ENCODE measurements around the gene CYBB.
"Not testable (repeated sequence)": the region's sequence is repeated elsewhere in the genome, so short reads cannot be mapped to it uniquely, and the experiment has no call there.

Gene CYBB

GRCh38 chrX:37779857-37780256 is at the start of gene CYBB:
CYBB (plus strand) TSS chrX:37780059; CDS start chrX:37780078, 19 bp downstream.
- DNase-seq (ENCODE audit: low read depth in 2 of 2), result no peak

- peak; percentile 38 to 61 for DNase-seq (ENCODE audit: low read depth in 2 of 2)
Measured at GRCh38 chrX:37745354-37745753, 34.5 kb upstream of the CYBB start.

- DNase-seq (ENCODE audit: low read depth in 2 of 2), result no peak
Measured at GRCh38 chrX:37745835-37746217, 34.0 kb upstream of the CYBB start.

GRCh38 chrX:37746218-37746941 is 33.5 kb upstream of the CYBB start:
- DNase-seq (ENCODE audit: low read depth in 2 of 2), result peak in 1 of 2 experiments; percentile 3

DNA sequence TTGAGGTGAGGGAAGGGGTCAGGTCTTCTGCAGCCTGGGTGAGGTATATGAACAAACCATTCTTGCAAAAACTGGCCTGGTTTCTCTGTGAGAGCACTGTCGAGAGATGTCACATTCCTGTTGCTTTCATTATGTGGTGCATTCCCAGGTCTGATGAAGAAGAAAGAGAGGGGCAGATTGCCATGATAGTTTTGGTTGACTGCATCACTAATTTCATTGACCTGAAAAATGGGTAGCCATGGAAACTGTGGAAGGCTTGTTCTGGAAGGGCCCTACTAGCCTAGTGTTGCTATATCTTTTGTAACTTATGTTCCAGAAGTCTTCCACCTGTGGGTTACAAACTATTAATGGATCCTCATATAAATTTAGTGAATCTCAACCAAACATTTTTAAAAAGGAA is 32.9 kb upstream of the CYBB start:
- DNase-seq (ENCODE audit: low read depth in 2 of 2), result no peak

GRCh38 chrX:37752281-37752680 is 27.6 kb upstream of the CYBB start:
- no peak for DNase-seq (ENCODE audit: low read depth in 2 of 2)

- DNase-seq (ENCODE audit: low read depth in 2 of 2), result no peak
Measured at GRCh38 chrX:37752936-37753335, 26.9 kb upstream of the CYBB start.

DNA sequence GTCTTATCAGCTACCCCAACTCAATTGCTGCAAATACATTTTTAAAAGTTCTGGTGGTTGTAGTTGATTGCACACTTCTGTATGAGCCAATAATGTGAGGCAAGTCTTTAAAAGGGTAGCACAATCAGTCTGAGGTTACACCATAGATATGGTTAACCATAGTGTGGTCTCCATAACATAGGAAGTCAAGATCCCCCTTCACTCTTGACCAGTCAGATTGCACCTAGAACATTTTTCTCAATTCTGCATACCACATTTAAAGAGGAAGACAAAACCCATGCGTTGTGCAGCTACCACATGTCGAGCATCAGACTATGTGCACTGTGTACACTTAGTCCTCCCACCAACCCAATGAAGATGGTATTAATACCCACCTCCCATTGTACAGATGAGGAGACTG is 26.5 kb upstream of the CYBB start:
- DNase-seq (ENCODE audit: low read depth in 2 of 2), result no peak

DNA sequence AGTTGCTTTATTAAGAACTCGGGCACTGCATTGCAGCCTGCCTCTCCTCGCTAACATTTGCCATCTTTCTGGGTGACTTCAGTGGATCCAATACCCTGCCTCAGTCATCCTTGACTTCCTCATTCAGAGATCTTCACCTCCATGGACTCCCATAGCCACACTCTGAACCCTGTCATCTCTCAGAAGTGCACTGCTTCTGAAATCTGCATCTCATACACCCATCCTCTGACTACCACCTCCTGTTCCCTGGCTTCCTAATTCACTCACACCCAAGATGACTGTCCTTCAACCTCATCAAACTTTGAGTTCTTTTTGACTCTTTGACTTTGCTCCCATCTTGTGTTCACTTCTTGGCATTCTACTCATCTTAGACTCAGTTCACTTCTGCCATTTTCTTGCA is 25.3 kb upstream of the CYBB start:
- no peak for DNase-seq (ENCODE audit: low read depth in 2 of 2)

- DNase-seq (ENCODE audit: low read depth in 2 of 2), result no peak
Measured at GRCh38 chrX:37755025-37755424, 24.8 kb upstream of the CYBB start.

DNA sequence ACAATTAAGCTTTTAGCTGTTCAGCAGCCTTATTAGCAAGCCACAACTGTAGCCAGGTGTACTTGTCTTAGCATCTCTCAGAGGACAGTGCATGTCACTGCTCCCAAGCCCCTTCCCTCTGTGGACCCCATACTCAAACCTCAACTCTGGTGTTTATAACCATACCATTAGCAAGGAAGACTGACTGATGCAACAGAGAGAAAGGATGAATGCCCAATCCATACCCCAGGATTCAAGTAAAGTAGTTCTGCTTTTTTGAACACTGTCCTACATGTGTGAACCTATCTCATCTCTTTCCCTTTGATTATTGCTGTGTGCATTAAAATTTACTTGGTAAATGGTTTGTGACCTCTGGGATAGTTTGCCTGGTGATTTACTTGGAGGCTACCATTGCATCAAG is 22.8 kb upstream of the CYBB start:
- no peak for DNase-seq (ENCODE audit: low read depth in 2 of 2)

DNA sequence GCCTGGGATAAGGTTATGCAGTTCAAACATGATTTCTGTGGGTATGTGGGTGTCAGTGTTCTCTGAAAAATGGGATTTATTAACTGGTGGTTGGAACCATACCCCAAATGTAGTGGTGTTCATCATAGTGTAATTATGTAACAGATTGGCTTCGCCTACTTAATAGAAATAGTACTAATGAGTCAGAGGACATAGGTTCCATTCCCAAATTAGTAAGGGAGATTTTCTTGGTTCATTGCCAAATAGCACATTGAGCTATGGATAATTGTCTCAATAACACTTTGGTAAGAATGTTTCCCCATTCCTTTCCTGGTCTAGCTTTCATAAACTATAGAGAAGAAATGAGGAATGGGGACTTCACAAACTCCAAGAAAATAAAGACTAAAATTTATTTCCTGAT is 20.5 kb upstream of the CYBB start:
- DNase-seq (ENCODE audit: low read depth in 2 of 2), result no peak

- no peak for DNase-seq (ENCODE audit: low read depth in 2 of 2)
Measured at GRCh38 chrX:37759878-37760418, 19.9 kb upstream of the CYBB start.

GRCh38 chrX:37763400-37763799 is 16.5 kb upstream of the CYBB start:
- no peak for DNase-seq (ENCODE audit: low read depth in 2 of 2)

DNA sequence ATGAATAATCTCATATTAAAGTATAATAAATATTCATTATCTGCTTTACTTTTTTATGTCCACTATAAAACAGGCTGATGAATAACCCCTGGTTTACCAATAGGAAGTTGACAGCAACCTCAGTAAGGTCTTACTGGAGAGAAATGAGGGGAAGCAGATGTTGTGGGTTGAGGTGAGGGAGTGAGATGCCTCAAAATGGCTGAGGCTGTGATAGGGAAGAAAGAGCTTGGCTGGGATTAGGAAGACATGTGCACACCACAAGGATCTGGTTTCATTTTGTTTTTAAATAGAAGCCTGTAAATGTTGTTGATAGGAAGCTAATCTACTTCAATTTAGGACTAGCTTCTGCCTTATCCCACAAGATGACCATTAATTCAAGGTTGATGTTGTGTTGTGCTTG is 14.4 kb upstream of the CYBB start:
- DNase-seq (ENCODE audit: low read depth in 2 of 2), result no peak

- DNase-seq (ENCODE audit: low read depth in 2 of 2), result no peak
Measured at GRCh38 chrX:37767430-37767829, 12.4 kb upstream of the CYBB start.

- not testable (repeated sequence) for DNase-seq (ENCODE audit: low read depth in 2 of 2)
Measured at GRCh38 chrX:37768866-37769265, 11.0 kb upstream of the CYBB start.

GRCh38 chrX:37776283-37776986 is 3.4 kb upstream of the CYBB start:
- DNase-seq (ENCODE audit: low read depth in 2 of 2), result no peak

DNA sequence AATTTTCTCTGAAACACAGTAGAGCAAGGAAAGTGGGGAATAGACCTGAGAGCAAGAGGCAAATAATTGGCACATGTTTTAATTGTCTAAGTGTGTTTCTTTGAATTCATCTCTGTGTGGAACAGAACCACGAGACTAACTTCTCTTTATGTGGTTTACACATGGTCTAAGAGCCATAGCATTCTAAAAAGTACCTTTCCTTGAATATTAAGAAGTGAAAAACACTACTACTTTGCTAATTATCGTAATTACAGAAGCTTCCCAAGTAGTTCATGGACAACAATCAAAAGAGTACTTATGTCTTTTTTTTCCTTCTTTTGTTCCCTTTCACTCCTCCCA is 2.9 kb upstream of the CYBB start:
- no peak for DNase-seq (ENCODE audit: low read depth in 2 of 2)

DNA sequence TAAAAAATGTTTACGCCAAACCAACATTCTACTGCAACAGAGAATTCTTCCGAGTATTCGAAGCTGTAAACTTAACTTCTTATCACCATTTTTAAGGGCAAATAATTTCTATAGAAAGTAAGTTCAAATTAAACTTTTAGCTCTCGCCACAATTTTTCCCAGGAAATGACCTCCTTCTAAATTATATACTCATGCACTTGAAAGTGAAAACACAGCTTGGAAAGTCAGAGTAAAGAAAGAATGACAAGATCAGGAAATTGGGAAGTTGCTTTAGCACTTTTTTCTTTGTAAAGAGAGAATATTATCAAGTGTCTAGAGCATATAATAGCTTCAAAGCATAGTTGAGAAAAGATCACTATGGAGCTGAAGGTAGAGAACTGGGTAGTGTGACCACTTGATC is 1.2 kb downstream of the CYBB start:
- no peak for DNase-seq (ENCODE audit: low read depth in 2 of 2)

DNA sequence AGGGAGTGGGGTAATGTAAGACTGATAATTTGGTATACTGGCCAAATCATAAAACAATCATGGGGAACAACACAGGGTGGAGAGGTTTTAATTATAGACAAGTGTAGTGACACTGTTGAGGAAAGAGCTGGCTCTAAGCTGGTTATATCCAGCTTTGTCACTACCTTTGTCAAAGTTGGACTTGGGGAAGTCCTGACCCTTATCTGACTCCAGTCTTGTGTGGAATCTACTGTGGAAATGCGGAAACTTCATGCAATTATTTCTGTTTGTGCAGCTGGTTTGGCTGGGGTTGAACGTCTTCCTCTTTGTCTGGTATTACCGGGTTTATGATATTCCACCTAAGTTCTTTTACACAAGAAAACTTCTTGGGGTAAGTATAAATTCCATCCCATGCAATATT is 2.0 kb downstream of the CYBB start:
- DNase-seq (ENCODE audit: low read depth in 2 of 2), result no peak

DNA sequence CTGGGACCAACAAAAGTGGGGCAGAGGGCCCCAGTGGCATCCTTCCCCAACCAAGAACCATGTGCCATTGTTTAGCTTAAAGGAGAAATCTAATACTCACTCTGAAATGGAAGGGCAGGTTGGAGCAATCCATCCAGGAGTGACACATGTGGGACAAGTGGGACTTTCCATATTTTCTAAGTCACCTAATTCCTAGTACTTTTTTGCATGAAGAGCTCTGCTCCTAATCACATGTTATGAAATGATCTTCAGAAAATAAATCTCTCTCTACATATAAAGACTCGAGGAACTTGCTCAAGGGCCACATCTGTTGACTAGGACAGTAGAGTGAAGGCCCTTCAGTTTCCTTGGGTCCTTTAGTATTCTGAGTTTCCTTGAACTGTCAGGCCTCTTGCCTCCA is 2.5 kb downstream of the CYBB start:
- DNase-seq (ENCODE audit: low read depth in 2 of 2), result no peak

DNA sequence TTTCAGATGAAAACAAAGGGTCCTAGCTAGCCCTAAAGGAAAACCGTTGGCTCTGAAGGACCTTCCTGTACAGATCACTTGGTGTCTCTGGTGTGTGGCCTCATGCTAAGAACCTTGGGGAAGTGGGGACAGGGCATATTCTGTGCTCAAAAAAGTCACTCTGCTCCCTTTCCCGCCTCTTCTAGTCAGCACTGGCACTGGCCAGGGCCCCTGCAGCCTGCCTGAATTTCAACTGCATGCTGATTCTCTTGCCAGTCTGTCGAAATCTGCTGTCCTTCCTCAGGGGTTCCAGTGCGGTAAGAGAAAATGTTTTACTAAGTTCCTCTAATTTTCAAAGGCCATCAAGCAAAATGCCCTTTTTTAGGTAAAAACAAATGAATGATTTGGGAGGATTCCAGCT is 3.4 kb downstream of the CYBB start:
- DNase-seq (ENCODE audit: low read depth in 2 of 2), result no peak

All from stimulated activated CD4-positive, alpha-beta T cell treated with anti-CD3 and anti-CD28 coated beads, Interleukin-12 subunit alpha, Interleukin-12 subunit beta, amount 100 ng/mL, for 24 hours (primary cell).